IMR-90 (cell line): Measurements from ENCODE around the gene PAFAH2. TPM values are rescaled to one million over a fixed set of nuclear protein-coding genes. Genes with fewer than 3 reads are reported as not detected.
A peak's percentile ranks its signal among the peaks of the same experiment; 100 is the strongest.

ENCODE experiments used
- ATAC-seq: fragments of 200-7000 bp; cut with Tn5 transposase; 2 replicates; pipeline ENCODE4 v1.9.1; 2020; ENCODE audit warnings: low read depth, mild to moderate bottlenecking, moderate library complexity
- BruUV-seq: library from RNA; stranded (reverse); fragments of 400-500 nt; replicated peaks from 2 replicates; lab custom pipeline; 2021; lab: Mats Ljungman, UMichigan
- CTCF ChIA-PET: fragments of 300-600 bp; formaldehyde crosslinking; extraction: SDS; loops from one replicate; lab custom pipeline; 2021; ENCODE audit warnings: antibody characterized with exemption; lab: Yijun Ruan, JAX
- POLR2A ChIA-PET: fragments of 300-600 bp; sonication (Branson Sonifier 250); formaldehyde crosslinking; loops from one replicate; lab custom pipeline; 2022; ENCODE audit warnings: antibody characterized with exemption; ENCODE audit not compliant: unreplicated experiment; lab: Charles Lee
- DNase-seq: peaks from one replicate; pipeline ENCODE4 v3.0.0; 2013
- H2AFZ ChIP-seq: replicated peaks from 2 replicates; pipeline ENCODE3; 2013; ENCODE audit warnings: low read length, mild to moderate bottlenecking; ENCODE audit not compliant: poor library complexity
- H2AK5ac ChIP-seq: 2 replicates; pipeline ENCODE4 v1.6.1; 2013; ENCODE audit warnings: low read depth, low read length, inconsistent platforms
- H2AK9ac ChIP-seq: replicated peaks from 2 replicates; pipeline ENCODE3; 2013; ENCODE audit warnings: mild to moderate bottlenecking, low read depth, low read length, moderate library complexity; ENCODE audit not compliant: poor library complexity
- H2BK120ac ChIP-seq: 2 replicates; pipeline ENCODE4 v1.6.1; 2013; ENCODE audit warnings: low read depth, low read length, inconsistent platforms
- H2BK15ac ChIP-seq: 3 replicates; pipeline ENCODE4 v1.6.1; 2013; ENCODE audit warnings: low read depth, low read length, inconsistent platforms
- H2BK20ac ChIP-seq: 2 replicates; pipeline ENCODE4 v1.6.1; 2013; ENCODE audit warnings: low read depth, mild to moderate bottlenecking, inconsistent platforms, low read length, moderate library complexity
- H2BK5ac ChIP-seq: 2 replicates; pipeline ENCODE4 v1.6.1; 2013; ENCODE audit warnings: mild to moderate bottlenecking, low read depth, low read length, inconsistent platforms; ENCODE audit not compliant: poor library complexity, severe bottlenecking
- H3K14ac ChIP-seq: replicated peaks from 2 replicates; pipeline ENCODE4 v1.6.1; 2013; ENCODE audit warnings: low read depth, low read length, inconsistent platforms
- H3K18ac ChIP-seq: 2 replicates; pipeline ENCODE4 v1.6.1; 2013; ENCODE audit warnings: low read depth, low read length, control low read depth
- H3K23ac ChIP-seq: 2 replicates; pipeline ENCODE4 v1.6.1; 2013; ENCODE audit warnings: low read depth, low read length, inconsistent platforms
- H3K27ac ChIP-seq: 2 replicates; pipeline ENCODE4 v1.5.1; 2013; ENCODE audit warnings: mild to moderate bottlenecking, control low read depth, low read length; ENCODE audit not compliant: insufficient read depth
- H3K27me3 ChIP-seq: 2 replicates; pipeline ENCODE4 v1.6.1; 2013; ENCODE audit warnings: low read length; ENCODE audit not compliant: control insufficient read depth, insufficient read depth
- H3K36me3 ChIP-seq: 2 replicates; pipeline ENCODE4 v1.6.1; 2013; ENCODE audit warnings: low read length, mixed read lengths; ENCODE audit not compliant: control insufficient read depth, insufficient read depth
- H3K4ac ChIP-seq: 2 replicates; pipeline ENCODE4 v1.6.1; 2013; ENCODE audit warnings: low read depth, low read length, inconsistent platforms
- H3K4me1 ChIP-seq: 2 replicates; pipeline ENCODE4 v1.6.1; 2013; ENCODE audit warnings: low read length, mixed read lengths; ENCODE audit not compliant: control insufficient read depth, insufficient read depth
- H3K4me2 ChIP-seq: 2 replicates; pipeline ENCODE4 v1.6.1; 2013; ENCODE audit warnings: low read depth, mild to moderate bottlenecking, control low read depth, low read length, moderate library complexity
- H3K4me3 ChIP-seq: 2 replicates; pipeline ENCODE4 v1.5.1; 2013; ENCODE audit warnings: low read depth, mild to moderate bottlenecking, control low read depth, low read length, moderate library complexity; ENCODE audit not compliant: insufficient read depth
- H3K56ac ChIP-seq: 2 replicates; pipeline ENCODE4 v1.6.1; 2013; ENCODE audit warnings: low read length, inconsistent platforms; ENCODE audit not compliant: insufficient read depth; ENCODE audit errors: extremely low read depth
- H3K79me1 ChIP-seq, 2 experiments: 2 replicates each; pipeline ENCODE4 v1.6.1; 2013; ENCODE audit warnings: low read length in 2 of 2, inconsistent platforms in 1 of 2, low read depth in 1 of 2
- H3K9ac ChIP-seq: 2 replicates; pipeline ENCODE4 v1.6.1; 2013; ENCODE audit warnings: low read depth, low read length, control low read depth
- H3K9me1 ChIP-seq: 2 replicates; pipeline ENCODE4 v1.6.1; 2013; ENCODE audit warnings: low read length, inconsistent platforms; ENCODE audit not compliant: insufficient read depth
- H3K9me3 ChIP-seq: 2 replicates; pipeline ENCODE4 v1.6.1; 2013; ENCODE audit warnings: low read length; ENCODE audit not compliant: control insufficient read depth, insufficient read depth
- H4K20me1 ChIP-seq: 2 replicates; pipeline ENCODE4 v1.6.1; 2013; ENCODE audit warnings: low read length, inconsistent platforms; ENCODE audit not compliant: insufficient read depth
- H4K5ac ChIP-seq: 2 replicates; pipeline ENCODE4 v1.6.1; 2013; ENCODE audit warnings: mild to moderate bottlenecking, low read depth, low read length, control low read depth
- H4K8ac ChIP-seq, 2 experiments: 2 replicates each; pipeline ENCODE4 v1.6.1; 2013; ENCODE audit warnings: low read depth in 2 of 2, low read length in 2 of 2, control low read depth in 1 of 2, inconsistent platforms in 1 of 2
- H4K91ac ChIP-seq: 2 replicates; pipeline ENCODE4 v1.6.1; 2013; ENCODE audit warnings: low read depth, low read length, inconsistent platforms; ENCODE audit not compliant: insufficient read depth
- BHLHE40 ChIP-seq: fragments of 150-350 bp; IDR thresholded peaks from 2 replicates; pipeline ENCODE4 v1.6.1; 2016; ENCODE audit warnings: mild to moderate bottlenecking, low read depth, low read length
- CHD1 ChIP-seq: IDR thresholded peaks from 2 replicates; pipeline ENCODE4 v1.6.1; 2012; ENCODE audit warnings: low read depth, low read length, improper control_type of control experiment
- CTCF ChIP-seq: conservative IDR thresholded peaks from 2 replicates; pipeline ENCODE4 v1.5.1; 2012; ENCODE audit warnings: mild to moderate bottlenecking, low read depth, low read length, improper control_type of control experiment
- FOS ChIP-seq: fragments of 150-350 bp; IDR thresholded peaks from 2 replicates; pipeline ENCODE4 v1.6.1; 2016; ENCODE audit warnings: low read depth, low read length
- MAFK ChIP-seq: IDR thresholded peaks from 2 replicates; pipeline ENCODE4 v1.6.1; 2012; ENCODE audit warnings: low read depth, low read length, improper control_type of control experiment
- MAZ ChIP-seq: IDR thresholded peaks from 2 replicates; pipeline ENCODE4 v1.6.1; 2012; ENCODE audit warnings: low read depth, mild to moderate bottlenecking, low read length, improper control_type of control experiment, moderate library complexity, borderline replicate concordance
- MXI1 ChIP-seq: IDR thresholded peaks from 2 replicates; pipeline ENCODE4 v1.6.1; 2012; ENCODE audit warnings: low read depth, mild to moderate bottlenecking, low read length, moderate library complexity, borderline replicate concordance
- NFE2L2 ChIP-seq: fragments of 150-350 bp; IDR thresholded peaks from 2 replicates; pipeline ENCODE4 v1.6.1; 2016; ENCODE audit warnings: low read depth, mild to moderate bottlenecking, low read length
- POLR2A ChIP-seq: IDR thresholded peaks from 2 replicates; pipeline ENCODE4 v1.6.1; 2012; ENCODE audit warnings: mild to moderate bottlenecking, low read depth, low read length
- RAD21 ChIP-seq: IDR thresholded peaks from 2 replicates; pipeline ENCODE4 v1.6.1; 2012; ENCODE audit warnings: low read length, improper control_type of control experiment
- RFX5 ChIP-seq: IDR thresholded peaks from 2 replicates; pipeline ENCODE4 v1.8.0; 2012; ENCODE audit warnings: low read depth, mild to moderate bottlenecking, low read length, moderate library complexity
- SMC3 ChIP-seq: fragments of 150-350 bp; IDR thresholded peaks from 2 replicates; pipeline ENCODE4 v1.6.1; 2016; ENCODE audit warnings: low read depth, mild to moderate bottlenecking, antibody characterized with exemption, low read length, moderate library complexity
- USF2 ChIP-seq: fragments of 150-350 bp; IDR thresholded peaks from 2 replicates; pipeline ENCODE4 v1.6.1; 2017; ENCODE audit warnings: mild to moderate bottlenecking, antibody characterized with exemption, low read length, low read depth
- WGBS, 2 experiments: methylation state at CpG; one replicate each; pipeline versions ENCODE4 v1.1.5 to v1.1.7; 2013; ENCODE audit warnings: missing lambda C conversion rate in 2 of 2; ENCODE audit not compliant: insufficient read length in 1 of 2; ENCODE audit errors: extremely low coverage in 2 of 2; 5-methylcytosine and 5-hydroxymethylcytosine counted together
- dilution Hi-C: fragments of 300-500 bp; cut with HindIII; formaldehyde crosslinking; loops from one replicate; pipeline ENCODE4 v1.14.3; 2018; ENCODE audit warnings: low sequenced_read_pairs; ENCODE audit not compliant: unreplicated experiment
- in situ Hi-C: fragments of 300-500 bp; cut with MboI; formaldehyde crosslinking; loops from 3 replicates; pipeline ENCODE4 v1.14.3; 2019; ENCODE audit warnings: low sequenced_read_pairs, inconsistent platforms, mixed read lengths
- intact Hi-C: fragments of 100-400 bp; cut with micrococcal nuclease; formaldehyde crosslinking; loops from 2 replicates; pipeline ENCODE4 v1.10.0; 2022
- polyA plus RNA-seq, 3 experiments: library from polyadenylated mRNA; depleted of rRNA; stranded (reverse); fragments of >200 nt; gene quantifications; 2 replicates each; pipeline ENCODE4 v1.2.3, GENCODE V29; 2012; ENCODE audit warnings: low replicate concordance in 1 of 3
- total RNA-seq: library from RNA; depleted of rRNA; stranded (reverse); fragments of >200 nt; gene quantifications from 2 replicates; pipeline ENCODE4 v1.2.3, GENCODE V29; 2012
- TF ChIP-seq, protein P1 (sequence below): fragments of 150-350 bp; IDR thresholded peaks from 2 replicates; pipeline ENCODE4 v1.6.1; 2016; ENCODE audit warnings: low read depth, mild to moderate bottlenecking, low read length, moderate library complexity, borderline replicate concordance

Gene PAFAH2
- total and polyA plus RNA-seq, 2 of the 4 experiments (the other 2 are of a cell fraction): 8.3 to 12.2 TPM

DNA sequence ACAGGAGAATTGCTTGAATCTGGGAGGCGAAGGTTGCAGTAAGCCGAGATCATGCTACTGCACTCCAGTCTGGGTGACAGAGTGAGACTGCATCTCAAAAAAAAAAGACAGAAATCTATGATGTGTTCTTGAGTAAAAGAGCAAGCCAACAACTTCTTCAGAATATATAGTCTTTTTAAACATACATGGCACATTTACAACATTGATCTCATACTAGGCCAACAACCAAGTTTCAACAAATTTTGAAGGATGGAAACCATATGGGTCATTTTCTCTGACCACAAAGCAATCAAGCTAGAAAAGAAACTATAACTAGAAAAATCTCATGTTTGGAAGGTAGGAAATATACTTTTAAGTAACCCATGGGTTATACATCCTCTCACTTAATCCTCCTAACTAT, 38.3 kb downstream of the PAFAH2 start:
- Histone ChIP-seq H2AK5ac (no peak overlapping the region), H3K18ac (no peak overlapping the region; the same call in 1 of the 2 replicates), H4K8ac (no peak overlapping the region), H3K4me1 (peaks cover 6% of the 10 kb centered on the region; the same call in 1 of the 2 replicates), H2BK120ac (no peak overlapping the region), H3K9me1 (peaks cover 3% of the 10 kb centered on the region; the same call in 1 of the 2 replicates), H3K4me2 (no peak overlapping the region), H3K27me3 (no peaks in the 10 kb centered on the region), H4K5ac (peak overlapping the region; percentile 50; the same call in 1 of the 2 replicates), H3K9me3 (no peaks in the 10 kb centered on the region), H3K4ac (no peak overlapping the region), H3K9ac (no peak overlapping the region), H3K79me1 (no peaks in the 10 kb centered on the region), H2BK15ac (no peak overlapping the region), H3K14ac (no peak overlapping the region), H4K91ac (no peak overlapping the region), H2AFZ (no peak overlapping the region), H2BK5ac (no peak overlapping the region), H3K4me3 (no peak overlapping the region), H3K56ac (no peak overlapping the region), H3K36me3 (peaks cover 25% of the 10 kb centered on the region), H2BK20ac (0 out of 2 replicates have a peak overlapping the region, but pooled peaks have one; percentile 23), H2AK9ac (no peak overlapping the region), H3K23ac (no peak overlapping the region), H4K20me1 (no peaks in the 10 kb centered on the region), H3K27ac (no peak overlapping the region)
- DNase-seq (peak; percentile 60), ATAC-seq (no peak)
- TF ChIP-seq USF2 (no peak), CTCF (no peak), FOS (no peak), MAFK (no peak), SMC3 (no peak), POLR2A (no peak), BHLHE40 (no peak), MXI1 (no peak), CHD1 (no peak), RFX5 (no peak), MAZ (no peak), NFE2L2 (no peak), RAD21 (no peak)
- TF ChIP-seq, protein P1, sequence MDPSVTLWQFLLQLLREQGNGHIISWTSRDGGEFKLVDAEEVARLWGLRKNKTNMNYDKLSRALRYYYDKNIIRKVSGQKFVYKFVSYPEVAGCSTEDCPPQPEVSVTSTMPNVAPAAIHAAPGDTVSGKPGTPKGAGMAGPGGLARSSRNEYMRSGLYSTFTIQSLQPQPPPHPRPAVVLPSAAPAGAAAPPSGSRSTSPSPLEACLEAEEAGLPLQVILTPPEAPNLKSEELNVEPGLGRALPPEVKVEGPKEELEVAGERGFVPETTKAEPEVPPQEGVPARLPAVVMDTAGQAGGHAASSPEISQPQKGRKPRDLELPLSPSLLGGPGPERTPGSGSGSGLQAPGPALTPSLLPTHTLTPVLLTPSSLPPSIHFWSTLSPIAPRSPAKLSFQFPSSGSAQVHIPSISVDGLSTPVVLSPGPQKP: no peak
- intact Hi-C loops: no loop called here
- dilution Hi-C loops: no loop called here
- no TSS peak for BruUV-seq
- in situ Hi-C loops: no loop called here
- no CpG with 5 or more reads among the region's 2 CpGs for WGBS, 2 experiments
- ChIA-PET CTCF (interaction anchor here (0.6 to 0.7 kb wide), 2 partner anchors 38 to 55 kb away, joined by 3 to 8 read pairs; partner anchors contain the start of gene PAFAH2), POLR2A (no interaction called here)
